ENCODE measurements around the gene GPR3. TPM values are rescaled to one million over a fixed set of nuclear protein-coding genes. Genes with fewer than 3 reads are reported as not detected.
A peak's percentile ranks its signal among the peaks of the same experiment; 100 is the strongest.
"Not testable (repeated sequence)": the region's sequence is repeated elsewhere in the genome, so short reads cannot be mapped to it uniquely, and the experiment has no call there.

GPR3 gene
- polyA plus RNA-seq, 5 donors = 0.59 to 1.7 (median 1.1) TPM

DNA sequence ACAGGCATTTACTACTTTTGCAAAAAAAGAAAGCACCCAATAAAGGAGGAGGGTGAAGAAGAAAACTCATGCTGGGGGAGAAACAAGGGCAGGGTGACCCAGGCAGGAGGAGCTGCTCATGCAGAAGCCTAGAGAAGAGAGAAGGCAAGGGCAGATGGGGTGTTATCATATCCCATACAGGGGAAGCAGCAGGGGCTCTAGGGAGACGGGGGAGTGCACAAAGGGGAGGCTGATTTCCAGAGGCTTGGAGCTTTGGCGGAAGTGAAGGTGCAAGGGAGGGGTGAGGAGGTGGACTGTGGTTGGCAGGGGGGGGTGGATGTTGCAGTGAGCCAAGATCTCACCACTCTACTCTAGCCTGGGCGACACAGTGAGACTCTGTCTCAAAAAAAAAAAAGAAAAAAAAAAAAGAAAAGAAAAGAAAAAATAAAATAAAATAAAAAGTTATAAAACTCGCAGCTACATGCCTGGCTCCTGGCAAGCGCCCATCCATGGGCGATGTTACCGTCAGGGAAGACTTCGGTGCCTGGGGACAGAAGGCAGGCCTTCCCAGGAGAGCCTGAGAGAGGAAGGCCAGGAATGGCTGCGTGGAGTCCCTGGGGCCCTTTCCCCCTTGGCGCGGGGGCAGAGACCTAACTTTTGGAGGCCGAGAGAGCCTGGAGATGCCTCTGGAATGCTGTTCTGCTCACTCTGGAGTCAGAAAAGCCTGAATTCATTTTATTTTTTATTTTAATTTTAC, 14.5 kb upstream of the GPR3 start:
- no peak for DNase-seq

GRCh38 chr1:27379564-27380122, 12.8 kb upstream of the GPR3 start:
- no peak for DNase-seq

GRCh38 chr1:27380224-27380623, 12.2 kb upstream of the GPR3 start:
- DNase-seq = no peak

DNA sequence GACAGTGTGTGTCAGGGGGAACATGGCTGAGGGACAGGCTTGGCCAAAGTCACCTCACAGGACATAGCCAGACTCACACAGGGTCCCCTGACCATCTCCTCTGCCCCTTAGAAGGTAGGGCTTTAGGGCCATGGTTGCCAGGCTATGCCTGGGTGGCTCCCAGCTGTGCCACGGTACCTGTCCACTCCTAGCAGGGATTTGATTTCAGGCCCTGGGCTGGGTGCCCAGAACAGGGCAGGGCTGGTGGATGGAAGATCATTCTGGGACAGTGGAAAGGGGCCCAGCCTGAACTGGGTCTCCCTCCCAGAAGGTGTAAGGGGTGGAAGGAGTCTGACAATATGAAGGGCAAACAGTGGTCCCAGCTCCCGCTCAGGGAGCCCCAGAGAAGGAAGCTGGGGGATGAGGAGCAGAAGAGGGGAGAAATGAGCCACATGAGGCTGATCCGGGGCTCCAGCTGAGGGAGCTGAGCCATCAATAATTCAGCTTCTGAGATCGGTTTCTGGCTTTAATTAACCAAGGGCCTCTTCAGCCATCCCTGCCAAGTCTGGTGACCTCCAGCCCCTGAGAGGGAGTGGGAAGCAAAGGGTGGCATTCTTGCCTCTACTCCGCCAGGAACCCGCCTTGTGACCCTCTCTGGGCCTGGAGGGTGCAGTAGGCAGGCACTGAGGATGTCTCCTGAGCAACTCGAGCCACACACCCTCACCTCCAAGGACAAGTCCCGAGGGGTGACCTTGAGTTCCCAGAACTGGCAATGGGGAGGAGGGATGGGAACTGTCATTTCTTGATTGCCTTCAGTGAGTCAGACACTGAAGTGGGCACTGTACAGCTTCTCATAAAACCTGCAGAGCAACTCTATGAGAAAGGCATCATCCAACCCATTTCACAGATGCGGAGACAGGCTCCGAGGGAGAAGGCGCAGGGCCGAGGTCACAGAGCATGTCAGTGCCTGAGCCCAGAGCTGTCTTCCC, 11.4 kb upstream of the GPR3 start:
- DNase-seq = no peak

DNA sequence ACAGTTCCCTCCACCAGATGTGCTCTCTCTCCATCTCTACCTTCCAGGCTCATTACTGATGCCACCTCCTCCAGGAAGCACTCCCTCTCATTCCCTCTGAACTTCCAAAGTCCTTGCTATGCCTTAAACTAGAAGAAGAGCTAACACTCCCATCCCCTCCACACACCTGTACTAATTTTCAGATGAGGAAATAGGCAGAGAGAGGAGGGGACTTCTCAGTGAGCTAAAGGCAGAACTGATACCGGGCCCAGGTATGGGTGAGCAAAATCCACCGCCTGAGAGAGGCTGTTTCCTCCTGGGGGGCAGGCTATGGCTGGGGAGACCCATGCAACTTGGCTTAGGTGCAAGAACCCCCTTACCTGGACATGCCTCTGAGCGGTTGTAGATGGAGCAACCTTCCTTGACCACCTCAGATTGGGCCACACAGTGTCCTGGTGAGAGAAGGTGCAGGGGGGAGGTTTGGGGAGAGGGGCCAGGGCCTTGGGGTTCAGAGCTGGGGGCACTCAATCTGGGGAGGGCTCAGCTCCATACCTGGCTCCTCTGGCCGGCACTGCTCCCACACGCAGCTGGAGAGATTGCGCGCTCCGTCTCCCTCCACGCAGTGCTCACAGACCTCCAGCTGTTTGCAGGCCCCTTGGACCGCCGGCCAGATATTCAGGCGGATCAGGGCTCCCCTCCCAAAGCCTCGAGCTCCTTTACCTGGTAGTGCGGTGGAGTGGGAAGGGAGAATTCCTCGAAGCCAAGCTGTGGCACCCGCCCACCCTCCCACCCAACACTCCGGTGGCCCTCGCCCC, 10.3 kb upstream of the GPR3 start:
- no peak for DNase-seq

DNA sequence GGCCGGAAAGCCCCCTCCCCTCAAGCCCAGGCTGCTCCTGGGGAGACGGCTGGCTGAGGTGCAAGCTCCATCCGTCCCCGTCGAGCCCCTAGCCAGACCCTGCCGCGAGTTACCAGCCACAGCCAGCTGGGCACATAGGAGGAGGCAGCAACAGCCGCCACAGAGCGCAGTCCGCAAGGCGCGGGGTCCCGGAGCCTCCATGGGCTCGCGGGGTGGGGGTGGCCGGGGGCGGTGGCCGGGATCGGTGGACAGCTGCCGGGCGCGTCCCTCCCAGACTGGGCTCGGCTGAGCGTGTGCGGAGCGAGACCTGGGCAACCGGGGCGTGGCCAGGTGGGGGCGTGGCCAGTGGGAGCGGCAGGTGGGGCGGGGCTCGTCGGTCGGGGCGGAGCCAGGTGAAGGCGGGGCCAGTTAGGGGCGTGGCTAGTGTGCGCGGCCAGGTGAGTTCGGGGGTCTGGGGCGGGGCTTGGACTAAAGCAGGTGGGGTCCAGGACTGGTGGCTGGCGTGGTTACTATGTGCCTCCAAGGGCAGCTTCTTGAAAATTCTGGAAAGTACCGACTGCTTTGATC, 9.3 kb upstream of the GPR3 start, which contains the start of gene CD164L2:
Gene CD164L2 (minus strand): TSS at position 295 of the 567 bp plus-strand sequence. CDS start 94 bp downstream, at position 201.
- no peak for DNase-seq

- no peak for DNase-seq
Observed at GRCh38 chr1:27383661-27384060, 8.8 kb upstream of the GPR3 start.

GRCh38 chr1:27384797-27385196, 7.6 kb upstream of the GPR3 start:
- DNase-seq = not testable (repeated sequence)

- DNase-seq = no peak
Observed at GRCh38 chr1:27388337-27389005, 4.0 kb upstream of the GPR3 start.

GRCh38 chr1:27391511-27392095, 819 bp upstream of the GPR3 start:
- DNase-seq = peak in 1 of 2 donors; percentile 46

DNA sequence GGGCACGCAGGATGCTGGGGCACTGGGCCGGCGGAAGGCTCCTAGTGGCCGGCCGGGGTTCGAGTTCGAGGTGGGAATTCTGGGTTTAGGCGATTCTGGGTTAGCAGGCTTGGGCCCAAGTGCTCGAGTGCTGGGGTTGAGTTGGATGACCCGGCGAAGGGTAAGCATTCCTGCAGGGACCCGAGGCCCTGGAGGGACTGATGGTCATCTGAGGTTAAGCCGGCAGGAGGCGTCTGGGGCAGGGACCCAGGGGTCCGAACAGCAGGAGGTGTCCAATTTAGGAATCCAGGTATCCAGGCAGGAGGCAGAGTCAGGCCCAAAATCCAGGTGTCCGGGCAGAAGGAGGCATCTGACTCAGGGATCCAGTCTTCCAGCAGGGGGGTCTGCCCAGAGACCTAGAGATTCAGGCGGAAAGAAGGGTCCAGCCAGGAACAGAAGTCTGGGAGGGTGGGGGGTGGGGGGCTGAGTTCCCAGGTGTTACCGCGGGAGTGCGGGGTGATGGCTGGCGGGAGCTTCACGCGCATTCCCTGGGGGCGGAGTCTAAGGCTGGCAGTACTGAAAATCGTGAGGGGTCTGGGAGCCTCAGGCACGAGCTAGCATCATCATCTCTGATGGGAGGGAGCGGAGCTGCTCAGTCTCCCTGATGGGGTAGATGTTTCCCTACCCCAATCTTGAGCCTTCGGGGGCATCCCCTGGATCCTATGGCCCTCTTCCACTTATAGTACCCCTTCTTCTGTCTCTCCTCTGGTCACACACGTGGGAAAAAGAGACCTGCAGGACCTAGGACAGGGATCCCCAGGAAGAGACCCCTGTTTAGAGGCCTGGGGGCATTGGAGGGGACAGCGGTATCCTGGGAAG, 585 bp downstream of the GPR3 start:
- DNase-seq = no peak

- no peak for DNase-seq
Observed at GRCh38 chr1:27393641-27394281, 1.3 kb downstream of the GPR3 start.

GRCh38 chr1:27394282-27394658, 1.8 kb downstream of the GPR3 start:
- no peak for DNase-seq

- no peak for DNase-seq
Observed at GRCh38 chr1:27394925-27395324, 2.5 kb downstream of the GPR3 start.

- peak; percentile 48 to 56 for DNase-seq
Observed at GRCh38 chr1:27395441-27396195, 3.2 kb downstream of the GPR3 start.

GRCh38 chr1:27397110-27397509, 4.7 kb downstream of the GPR3 start:
- DNase-seq = no peak

DNA sequence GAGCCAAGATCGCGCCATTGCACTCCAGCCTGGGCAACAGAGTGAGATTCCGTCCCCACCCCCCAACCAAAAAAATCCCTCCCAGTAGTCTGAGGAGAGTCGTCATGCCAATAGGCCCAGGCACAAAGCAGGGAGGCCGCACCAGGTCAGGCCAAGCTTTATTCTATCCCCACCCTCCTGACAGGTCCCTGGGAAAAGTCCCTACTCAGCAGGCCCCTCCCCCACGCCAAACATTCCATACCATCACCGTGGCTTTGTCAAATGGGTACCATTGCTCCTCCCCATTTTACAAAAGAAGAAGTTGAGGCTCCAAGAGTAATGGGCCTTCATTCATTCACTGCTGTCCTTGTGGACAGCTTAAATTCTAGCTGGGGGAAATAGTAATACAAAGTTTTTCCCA, 5.3 kb downstream of the GPR3 start:
- no peak for DNase-seq
